Activated T-helper 1 cell treated with anti-CD3 and anti-CD28 coated beads, Interleukin-2, amount 50 U/mL, for 16 hours (primary cell): ENCODE measurements around the gene FBXO2.
"Not testable (repeated sequence)": the region's sequence is repeated elsewhere in the genome, so short reads cannot be mapped to it uniquely, and the experiment has no call there.

Source experiments
- DNase-seq, 2 donors: peaks; one replicate each; pipeline ENCODE4 v3.0.0-alpha.2; 2020; ENCODE audit warnings: low read depth in 1 of 2, low spot score in 1 of 2

Gene FBXO2

DNA sequence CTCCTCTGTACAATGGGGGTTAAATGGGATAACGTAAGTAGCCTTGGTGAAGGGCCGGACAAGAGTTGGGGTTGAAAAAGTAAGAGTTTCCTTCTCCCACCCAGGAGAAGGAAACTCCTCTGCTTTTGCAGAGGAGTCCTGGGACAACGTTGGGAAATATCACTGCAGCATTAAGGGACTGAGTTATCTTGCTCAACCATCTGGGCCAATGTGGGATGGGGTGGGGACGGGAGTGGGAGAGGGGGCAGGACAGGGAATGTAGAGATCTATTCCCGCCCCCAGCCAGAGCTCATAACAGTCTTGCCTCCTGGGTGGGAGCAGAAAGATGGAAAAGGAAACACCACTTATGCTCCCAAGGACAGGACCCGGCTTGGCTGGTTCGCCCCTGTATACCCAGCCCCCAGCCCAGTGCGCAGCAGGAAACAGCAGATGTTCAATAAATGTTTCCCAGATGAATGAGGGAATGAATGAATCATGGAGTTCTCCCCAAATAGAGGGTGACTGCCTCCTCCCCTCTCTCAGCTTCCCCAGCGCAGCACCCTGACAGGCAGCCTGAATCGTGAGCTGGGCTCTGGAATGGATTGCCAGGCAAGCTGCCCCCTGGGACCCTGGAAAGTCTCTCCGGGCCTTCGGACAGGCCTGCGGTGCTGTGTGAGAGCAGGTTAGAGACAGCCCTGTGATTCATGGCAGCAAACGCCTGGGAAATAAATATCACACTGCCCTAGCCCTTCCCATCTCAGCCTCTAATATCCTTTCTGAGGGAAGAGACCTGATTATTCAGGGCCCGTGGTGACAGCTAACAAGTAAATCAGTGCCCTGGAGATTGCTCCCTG lies 24.8 kb downstream of the FBXO2 start:
- DNase-seq: no peak

DNA sequence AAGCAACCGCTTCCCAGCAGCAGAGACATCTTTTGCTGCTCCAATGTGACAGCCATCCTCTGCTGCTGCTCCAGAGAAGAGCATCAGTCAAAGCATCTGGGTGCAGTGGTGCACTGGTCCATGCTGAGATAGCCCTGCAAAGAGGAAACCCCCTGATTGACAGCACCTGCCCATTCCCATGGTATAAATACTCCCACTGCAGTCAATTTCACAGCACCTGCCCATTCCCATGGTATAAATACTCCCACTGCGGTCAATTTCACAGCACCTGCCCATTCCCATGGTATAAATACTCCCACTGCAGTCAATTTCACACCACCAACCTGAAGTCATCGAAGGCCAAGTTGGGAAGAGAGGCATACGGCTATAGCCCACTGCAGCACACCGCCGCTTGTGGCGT lies 25.5 kb downstream of the FBXO2 start:
- no peak for DNase-seq

DNA sequence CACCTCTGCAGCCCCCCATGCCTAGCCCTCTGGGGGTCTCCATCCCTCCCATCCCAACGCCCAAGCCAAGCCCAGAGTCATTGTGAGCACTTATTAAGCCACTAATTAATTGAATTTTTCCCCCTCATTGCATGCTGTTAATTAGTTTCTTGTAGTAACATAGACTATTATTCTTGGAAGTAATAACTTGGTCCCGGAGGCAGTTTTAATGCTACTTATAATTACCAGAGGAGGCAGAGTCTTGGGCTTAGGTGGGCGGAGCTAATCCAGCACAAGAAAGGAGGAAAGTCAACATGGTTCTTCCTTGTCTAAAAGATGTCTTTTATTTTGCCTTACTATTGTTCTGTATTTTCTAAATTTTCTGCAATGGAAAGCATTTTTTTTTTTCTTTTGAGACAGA lies 27.7 kb downstream of the FBXO2 start:
- no peak for DNase-seq

DNA sequence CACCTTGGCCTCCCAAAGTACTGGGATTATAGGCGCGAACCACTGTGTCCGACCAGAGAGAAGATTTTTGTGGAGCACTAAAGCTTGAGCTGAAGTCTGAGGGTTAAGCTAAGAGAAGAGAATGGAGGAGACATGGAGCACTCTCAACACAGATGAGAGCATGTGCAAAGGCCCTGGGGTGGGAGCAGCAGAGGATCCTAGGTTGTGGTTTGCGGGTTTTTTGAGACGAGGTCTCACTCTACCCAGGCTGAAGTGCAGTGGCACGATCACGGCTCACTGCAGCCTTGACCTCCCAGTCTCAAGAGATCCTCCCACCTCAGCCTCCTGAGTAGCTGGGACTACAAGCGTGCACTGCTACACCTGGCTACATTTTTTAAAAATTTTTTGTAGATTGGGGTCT lies 30.5 kb downstream of the FBXO2 start:
- DNase-seq: no peak

DNA sequence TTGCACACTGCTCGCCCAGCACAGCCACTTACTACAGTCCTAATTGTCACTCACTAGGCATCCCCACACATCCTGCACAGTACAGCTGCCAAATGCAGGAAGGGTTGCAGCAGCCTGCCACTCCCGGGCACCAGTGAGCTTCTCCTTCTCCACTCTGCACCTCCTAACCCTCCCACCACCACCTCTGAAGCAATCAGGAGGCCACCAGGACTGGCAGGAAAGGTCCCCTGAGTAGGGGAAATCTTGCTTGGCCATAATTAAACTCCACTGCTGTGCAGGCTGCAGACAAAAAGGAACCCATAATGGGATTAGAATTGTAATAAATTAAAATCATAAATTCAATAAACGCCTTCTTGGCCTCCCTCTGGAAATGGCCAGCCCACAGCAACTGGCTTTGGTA lies 31.8 kb downstream of the FBXO2 start:
- no peak for DNase-seq

DNA sequence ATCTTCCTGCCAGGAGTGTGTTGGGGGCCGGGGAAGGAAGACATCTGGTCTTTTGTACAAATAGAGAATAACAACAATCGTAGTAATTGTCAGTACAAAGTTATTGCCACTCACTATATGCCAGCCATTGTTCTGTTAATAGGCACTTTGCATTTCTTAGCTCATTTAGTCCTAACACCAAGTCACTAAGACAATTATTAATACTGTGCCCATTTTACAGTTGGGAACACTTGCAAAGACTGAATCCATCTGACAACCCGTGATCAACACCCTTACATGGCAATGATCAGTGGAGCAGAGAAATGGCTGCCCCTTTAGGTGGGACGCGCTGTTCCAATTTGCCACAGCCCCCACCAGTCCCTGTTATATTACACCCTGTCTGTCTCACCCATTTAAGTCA lies 33.3 kb downstream of the FBXO2 start:
- no peak for DNase-seq

DNA sequence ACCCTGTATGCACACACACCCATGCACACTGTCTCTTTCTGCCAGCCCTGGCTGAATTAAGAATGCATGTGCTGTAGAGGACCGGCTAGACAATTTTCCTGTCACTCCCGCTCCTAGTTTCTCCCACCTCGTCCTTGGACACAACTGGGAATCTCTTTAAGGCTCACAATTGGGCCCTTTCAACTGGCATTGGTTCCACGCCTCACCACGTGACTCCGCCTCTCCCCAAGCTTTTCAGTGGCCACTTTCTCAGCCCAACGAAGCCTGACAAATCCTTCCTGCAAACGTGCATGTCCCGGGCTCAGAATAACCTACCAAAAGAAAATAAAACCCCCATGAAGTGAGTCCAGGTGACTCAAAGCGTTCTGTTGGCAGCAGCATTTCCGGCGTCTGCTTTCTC lies 33.8 kb downstream of the FBXO2 start:
- no peak for DNase-seq

DNA sequence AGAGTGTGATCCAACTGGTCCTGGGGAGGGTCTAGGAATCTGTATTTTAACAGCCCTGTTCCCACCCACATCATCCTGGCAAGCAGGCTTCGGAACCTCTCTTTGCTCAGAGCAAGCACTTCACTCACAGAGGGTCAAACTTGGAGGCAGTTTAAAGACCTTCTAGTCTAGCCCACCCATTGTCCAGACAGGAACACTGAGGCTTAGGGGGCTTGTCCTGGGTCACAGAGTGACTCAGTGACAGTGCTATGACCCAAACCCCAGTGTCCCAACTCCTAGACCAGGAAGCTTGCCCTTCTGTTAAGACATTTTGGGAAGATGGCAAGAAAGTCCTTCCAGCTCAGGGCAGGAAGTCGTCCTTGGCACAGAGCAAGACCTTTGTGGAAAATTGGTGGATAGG lies 36.5 kb downstream of the FBXO2 start:
- no peak for DNase-seq

DNA sequence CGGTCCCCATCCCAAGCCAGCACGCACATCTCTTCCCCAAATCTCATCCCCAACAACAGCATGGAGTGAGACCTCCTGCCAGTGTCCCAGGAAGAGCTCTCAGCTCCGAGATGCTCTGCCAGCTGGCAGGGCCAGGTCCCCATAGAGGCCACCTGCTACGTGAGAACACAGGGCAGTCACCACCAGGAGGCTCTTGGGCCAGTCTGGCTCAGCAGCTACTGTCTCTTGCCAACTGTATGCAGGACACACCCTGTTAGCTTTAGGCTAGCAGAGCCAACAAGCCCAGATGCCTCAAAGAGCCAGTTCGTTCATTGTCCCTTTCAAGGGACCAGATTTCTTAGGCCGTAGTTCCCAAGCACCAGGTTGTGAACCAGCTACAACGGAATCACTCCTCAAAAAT lies 36.9 kb downstream of the FBXO2 start:
- DNase-seq: no peak

DNA sequence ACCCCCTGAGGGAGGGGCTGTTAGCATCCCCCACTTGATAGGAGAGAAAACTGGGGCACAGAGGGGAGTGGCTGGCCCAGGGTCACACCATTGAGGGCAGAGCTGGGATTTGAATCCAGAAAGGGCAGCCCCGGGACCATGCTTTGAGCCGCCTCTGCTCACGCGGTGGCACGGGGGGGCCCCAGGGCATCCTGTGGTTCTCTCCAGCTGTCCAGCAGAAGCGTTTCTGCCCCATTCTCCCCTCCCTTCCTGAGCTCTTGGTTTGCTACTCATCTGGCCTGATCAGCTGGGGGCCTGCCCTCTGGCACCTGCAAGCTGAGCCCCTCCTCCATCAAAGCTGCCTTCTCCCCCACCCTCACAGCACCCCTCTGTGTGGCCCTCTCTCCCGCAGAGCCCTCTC lies 37.5 kb downstream of the FBXO2 start:
- DNase-seq: no peak

DNA sequence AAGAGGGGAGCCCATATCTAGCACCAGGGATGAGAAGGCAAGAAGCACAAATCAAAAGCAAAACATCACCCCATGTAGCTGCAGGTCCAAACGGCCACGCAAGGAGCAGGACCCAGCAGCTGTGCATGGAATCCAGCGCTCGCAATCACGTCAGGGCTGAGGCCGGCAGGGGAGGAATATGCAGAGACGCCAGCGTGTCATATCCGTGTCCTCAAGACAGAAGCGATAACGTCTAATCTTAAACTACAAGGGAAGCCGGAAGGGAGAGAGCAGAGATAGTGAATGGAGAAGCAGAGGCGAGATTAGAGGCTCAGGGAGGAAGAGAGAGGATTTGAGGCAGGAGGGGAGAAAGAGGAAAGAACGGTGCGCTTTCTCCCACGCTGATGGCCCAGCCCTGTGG lies 39.1 kb downstream of the FBXO2 start:
- no peak for DNase-seq

DNA sequence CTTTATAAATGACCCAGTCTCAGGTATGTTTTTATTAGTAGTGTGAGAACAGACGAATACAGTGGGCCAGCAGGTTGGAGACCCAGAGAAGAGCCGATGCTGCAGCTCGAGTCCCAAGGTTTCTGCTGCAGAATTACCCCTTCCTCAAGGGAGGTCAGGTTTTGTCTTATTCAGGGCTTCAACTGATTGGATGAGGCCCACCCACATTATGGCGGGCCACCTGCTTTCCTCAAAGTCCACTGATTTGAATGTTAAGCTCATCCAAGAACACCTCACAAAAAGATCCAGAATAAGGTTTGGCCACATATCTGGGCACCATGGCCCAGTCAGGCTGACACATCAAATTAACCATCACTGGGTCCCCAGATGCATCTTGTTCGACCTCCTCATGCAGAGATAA lies 40.9 kb downstream of the FBXO2 start:
- no peak for DNase-seq

DNA sequence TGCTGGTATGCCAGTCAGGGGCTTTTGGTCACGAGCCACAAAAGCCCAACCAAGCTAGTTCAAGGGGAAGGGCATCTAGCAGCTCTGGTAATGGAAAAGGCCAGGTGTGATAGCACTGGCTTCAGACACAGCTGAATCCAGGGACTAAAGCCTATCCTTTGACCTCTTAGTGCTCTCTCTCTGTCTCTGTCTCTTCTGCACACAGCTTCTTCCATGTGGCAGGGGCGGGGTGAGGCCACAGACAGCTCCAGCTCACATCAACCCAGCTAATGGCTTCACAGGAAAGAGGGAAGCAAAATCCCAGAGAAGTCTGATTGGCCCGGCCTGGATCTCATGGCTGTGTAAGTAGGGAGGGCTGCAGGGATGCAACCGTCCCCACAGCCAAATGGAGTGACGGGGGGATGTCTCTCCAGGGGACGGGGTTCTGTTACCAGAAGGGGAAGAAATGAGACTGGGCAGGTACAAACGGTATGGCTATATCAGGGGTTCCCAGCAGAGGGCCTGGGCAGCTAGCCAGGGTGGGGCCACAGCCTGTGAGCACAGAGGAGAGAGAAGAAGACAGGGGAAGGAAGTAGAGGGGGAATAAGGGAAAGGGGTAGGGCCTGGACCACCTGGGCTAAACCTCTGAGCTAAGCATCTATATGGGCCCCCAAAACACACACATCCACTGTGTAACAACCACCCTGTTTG lies 42.4 kb downstream of the FBXO2 start:
- no peak for DNase-seq

DNA sequence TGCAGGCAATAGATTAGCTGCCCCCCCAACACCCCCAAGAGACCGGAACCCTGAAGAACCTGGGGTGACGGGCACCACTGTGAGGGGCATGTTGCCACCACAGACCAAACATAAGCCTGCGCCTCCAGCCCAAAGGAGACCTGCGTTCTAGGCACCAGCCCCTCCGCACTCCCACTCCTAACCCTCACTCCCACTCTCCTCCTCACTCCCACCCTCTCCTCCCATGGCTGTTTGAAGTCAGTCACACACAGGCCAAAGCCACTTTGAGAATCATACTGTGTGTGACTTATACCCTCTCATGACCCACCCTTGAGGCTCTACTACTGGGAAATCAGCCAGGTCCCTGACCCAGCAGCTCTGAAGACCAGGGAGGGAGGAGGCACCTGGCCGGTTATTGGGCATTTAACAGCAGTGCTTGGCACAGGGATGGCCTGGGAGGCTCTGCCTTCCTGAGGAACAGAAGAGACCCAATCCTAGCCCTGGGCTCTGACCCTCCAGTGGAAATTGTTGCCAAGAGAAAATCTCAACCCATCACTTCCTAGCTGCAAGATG lies 43.5 kb downstream of the FBXO2 start:
- DNase-seq: no peak

DNA sequence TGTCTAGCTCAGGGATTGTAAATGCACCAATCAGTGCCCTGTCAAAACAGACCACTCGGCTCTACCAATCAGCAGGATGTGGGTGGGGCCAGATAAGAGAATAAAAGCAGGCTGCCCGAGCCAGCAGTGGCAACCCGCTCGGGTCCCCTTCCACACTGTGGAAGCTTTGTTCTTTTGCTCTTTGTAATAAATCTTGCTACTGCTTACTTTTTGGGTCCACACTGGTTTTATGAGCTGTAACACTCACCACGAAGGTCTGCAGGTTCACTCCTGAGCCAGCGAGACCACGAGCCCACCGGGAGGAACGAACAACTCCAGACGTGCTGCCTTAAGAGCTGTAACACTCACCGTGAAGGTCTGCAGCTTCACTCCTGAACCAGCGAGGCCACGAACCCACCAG lies 44.9 kb downstream of the FBXO2 start:
- DNase-seq: not testable (repeated sequence)

DNA sequence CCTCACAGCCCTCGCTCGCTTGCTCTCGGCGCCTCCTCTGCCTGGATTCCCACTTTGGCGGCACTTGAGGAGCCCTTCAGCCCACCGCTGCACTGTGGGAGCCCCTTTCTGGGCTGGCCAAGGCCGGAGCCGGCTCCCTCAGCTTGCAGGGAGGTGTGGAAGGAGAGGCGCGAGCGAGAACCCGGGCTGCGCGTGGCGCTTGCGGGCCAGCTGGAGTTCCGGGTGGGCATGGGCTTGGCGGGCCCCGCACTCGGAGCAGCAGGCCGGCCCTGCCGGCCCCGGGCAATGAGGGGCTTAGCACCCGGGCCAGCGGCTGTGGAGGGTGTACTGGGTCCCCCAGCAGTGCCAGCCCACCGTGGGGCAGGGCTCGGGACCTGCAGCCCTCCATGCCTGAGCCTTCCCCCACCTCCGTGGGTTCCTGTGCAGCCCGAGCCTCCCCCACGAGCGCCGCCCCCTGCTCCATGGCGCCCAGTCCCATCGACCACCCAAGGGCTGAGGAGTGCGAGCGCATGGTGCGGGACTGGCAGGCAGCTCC lies 45.6 kb downstream of the FBXO2 start:
- DNase-seq: not testable (repeated sequence)

DNA sequence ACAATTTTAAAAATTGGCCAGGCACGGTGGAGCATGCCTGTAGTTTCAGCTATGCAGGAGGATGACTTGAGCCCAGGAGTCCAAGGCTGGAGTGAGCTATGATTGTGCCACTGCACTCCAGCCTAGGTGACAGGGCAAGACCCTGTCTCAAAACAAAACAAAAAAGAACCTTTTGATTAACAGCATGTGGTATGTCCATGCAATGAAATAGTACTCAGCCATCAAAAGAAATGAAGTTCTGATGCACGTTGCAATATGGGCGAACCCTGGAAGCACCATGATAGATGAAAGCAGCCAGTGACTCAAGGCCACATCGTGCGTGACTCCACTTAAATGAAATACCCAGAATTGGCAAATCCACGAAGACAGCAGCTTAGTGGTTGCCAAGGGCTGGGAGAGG lies 47.5 kb downstream of the FBXO2 start:
- no peak for DNase-seq

DNA sequence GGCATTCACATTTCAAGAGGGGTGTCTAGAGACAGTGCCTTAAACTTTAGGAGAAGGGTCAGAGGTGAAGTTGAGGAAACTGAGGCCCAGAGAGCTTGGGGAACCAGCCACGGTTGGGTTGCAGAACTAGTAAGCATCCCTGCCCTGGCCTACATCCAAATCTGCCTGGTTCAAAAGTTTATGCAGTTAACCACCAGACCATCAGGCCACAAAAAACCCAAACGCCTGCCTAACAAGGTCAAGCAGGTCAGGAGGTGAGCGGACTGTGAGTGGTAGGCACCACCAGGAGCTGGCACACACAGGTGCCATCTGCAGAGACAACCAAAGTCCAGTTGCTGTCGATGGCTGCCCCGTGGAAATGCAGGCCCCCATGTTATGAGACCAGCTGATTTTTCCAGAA lies 51.2 kb downstream of the FBXO2 start:
- no peak for DNase-seq

DNA sequence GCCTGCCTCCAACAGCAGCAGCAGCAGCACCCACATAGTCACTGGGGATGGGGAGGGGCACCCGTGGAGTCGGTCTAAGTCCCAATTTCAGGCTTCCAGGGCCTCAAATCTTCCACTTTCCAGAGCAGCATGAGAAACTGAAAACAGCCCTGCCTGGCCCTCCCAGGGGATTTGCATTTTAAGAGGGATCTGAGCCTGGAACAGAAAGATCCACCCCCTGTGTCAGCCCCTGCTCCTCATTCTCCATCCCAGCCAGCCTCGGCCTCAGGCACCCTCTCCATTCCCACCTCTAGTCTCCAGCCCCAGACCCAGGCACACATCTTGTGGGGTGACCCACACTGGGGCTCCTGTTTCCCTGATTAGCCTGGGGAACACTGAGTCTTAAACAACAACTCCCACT lies 51.8 kb downstream of the FBXO2 start:
- no peak for DNase-seq

DNA sequence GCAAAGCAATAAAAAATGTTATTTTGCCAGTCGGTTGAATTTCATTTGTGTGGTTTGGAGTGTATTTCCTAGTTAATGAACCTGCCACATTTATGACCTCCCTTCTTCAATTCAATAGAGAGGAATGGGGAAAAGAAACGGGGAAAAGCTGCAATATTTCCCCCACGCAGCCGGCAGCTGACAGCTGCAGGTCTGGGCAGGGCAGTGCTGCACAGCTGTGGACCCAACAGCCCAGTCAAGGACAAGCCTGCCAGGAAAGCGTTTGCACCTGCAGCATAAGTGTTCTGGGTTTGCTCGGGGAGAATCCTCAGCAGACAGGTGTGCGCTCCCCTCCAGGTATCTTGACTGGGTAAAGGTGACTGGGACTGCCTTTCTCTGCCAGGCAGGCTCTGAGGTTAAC lies 53.4 kb downstream of the FBXO2 start:
- DNase-seq: no peak

DNA sequence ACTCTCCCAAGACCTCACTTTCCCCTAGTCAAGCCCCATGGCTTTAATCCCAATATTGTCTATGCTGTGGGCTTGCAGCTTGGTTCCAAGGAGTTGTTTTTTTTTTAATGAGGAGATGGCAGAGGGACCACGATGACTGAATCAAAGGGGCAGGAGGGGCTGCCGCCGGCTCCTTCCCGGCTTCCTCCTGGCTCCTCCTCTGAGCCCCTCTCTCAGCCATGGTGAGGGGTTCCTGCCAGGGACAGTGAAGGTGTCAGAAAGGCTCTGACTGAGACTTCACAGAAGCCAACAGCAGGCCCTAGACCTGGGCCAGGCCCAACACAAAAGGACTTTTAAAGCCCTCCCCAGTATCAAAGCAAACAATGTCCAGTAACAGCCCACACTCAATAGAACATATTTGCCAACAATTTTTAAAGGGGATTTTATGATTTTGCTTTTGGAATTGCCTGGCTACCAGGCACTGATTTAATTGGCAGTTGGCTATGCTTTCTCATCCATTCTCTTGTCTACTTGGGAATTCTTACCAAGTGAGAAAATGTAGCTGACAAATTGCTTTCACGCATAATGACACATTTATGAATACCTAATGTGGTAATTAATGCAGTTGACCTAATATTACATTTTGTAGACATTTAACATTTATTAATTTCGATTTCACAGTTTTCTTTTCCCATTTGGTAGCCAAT lies 54.2 kb downstream of the FBXO2 start:
- DNase-seq: no peak

DNA sequence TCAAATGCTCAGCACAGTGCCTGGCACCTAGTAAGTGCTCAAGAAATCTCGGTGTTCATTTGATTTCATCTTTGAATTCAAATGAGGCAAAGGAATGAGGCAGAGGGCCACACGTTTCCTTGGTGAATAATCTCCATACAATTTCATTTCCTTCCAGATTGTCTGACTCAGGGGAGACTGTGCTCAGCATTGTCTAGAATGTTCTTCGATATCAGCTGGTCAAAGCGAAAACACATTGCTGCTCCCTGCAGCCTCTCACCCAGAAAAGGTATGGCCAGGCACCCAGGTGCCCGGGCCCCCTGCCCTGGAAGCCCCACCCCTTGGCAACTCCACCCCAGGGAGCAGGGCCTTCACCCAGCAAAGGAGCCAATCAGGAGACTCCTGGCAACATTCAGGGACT lies 55.8 kb downstream of the FBXO2 start:
- DNase-seq: no peak
